NB4 (cell line): ENCODE data around the gene SVOP.

Source experiments
- MAX ChIP-seq: IDR thresholded peaks from 2 replicates; pipeline ENCODE4 v1.6.1; 2011; ENCODE audit warnings: low read depth, low read length
- MYC ChIP-seq: IDR thresholded peaks from 2 replicates; pipeline ENCODE4 v1.6.1; 2011; ENCODE audit warnings: low read depth, low read length
- POLR2A ChIP-seq: IDR thresholded peaks from 2 replicates; pipeline ENCODE4 v1.6.1; 2011; ENCODE audit warnings: mild to moderate bottlenecking; ENCODE audit not compliant: insufficient read length; ENCODE audit errors: extremely low read depth
- TF ChIP-seq, protein P1 (sequence below): IDR thresholded peaks from one replicate; pipeline ENCODE4 v1.5.1; 2012; ENCODE audit warnings: low read depth, low read length

- TF ChIP-seq, protein P1, sequence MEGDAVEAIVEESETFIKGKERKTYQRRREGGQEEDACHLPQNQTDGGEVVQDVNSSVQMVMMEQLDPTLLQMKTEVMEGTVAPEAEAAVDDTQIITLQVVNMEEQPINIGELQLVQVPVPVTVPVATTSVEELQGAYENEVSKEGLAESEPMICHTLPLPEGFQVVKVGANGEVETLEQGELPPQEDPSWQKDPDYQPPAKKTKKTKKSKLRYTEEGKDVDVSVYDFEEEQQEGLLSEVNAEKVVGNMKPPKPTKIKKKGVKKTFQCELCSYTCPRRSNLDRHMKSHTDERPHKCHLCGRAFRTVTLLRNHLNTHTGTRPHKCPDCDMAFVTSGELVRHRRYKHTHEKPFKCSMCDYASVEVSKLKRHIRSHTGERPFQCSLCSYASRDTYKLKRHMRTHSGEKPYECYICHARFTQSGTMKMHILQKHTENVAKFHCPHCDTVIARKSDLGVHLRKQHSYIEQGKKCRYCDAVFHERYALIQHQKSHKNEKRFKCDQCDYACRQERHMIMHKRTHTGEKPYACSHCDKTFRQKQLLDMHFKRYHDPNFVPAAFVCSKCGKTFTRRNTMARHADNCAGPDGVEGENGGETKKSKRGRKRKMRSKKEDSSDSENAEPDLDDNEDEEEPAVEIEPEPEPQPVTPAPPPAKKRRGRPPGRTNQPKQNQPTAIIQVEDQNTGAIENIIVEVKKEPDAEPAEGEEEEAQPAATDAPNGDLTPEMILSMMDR: no peak
- TF ChIP-seq POLR2A (no peak), MAX (no peak), MYC (no peak)
Measured at GRCh38 chr12:108915632-108916133, 105.2 kb downstream of the SVOP start.
